GM19043 (cell line): ENCODE measurements around the gene PLXNA2.

Source experiments
- ATAC-seq: cut with Tn5 transposase; IDR thresholded peaks from one replicate; pipeline ENCODE4 v1.9.1; 2021; ENCODE audit warnings: low read depth; ENCODE audit not compliant: unreplicated experiment

Gene PLXNA2

GRCh38 chr1:208243967-208244916 is at the start of gene PLXNA2:
PLXNA2 (minus strand) TSS chr1:208244384; CDS start chr1:208217922, 26,462 bp downstream.
- ATAC-seq: peak; percentile 38

- no peak for ATAC-seq
Measured at GRCh38 chr1:208292908-208293307, 48.7 kb upstream of the PLXNA2 start.

GRCh38 chr1:208291923-208292711 is 47.9 kb upstream of the PLXNA2 start:
- ATAC-seq: no peak

GRCh38 chr1:208291129-208291528 is 46.9 kb upstream of the PLXNA2 start:
- ATAC-seq: no peak

- no peak for ATAC-seq
Measured at GRCh38 chr1:208289716-208290115, 45.5 kb upstream of the PLXNA2 start.

- ATAC-seq: no peak
Measured at GRCh38 chr1:208288495-208288894, 44.3 kb upstream of the PLXNA2 start.

GRCh38 chr1:208280681-208281450 is 36.7 kb upstream of the PLXNA2 start:
- no peak for ATAC-seq

- no peak for ATAC-seq
Measured at GRCh38 chr1:208279826-208280588, 35.8 kb upstream of the PLXNA2 start.

GRCh38 chr1:208278638-208279037 is 34.5 kb upstream of the PLXNA2 start:
- ATAC-seq: no peak

GRCh38 chr1:208276757-208277435 is 32.7 kb upstream of the PLXNA2 start:
- no peak for ATAC-seq

- no peak for ATAC-seq
Measured at GRCh38 chr1:208275083-208275482, 30.9 kb upstream of the PLXNA2 start.

GRCh38 chr1:208273386-208274017 is 29.3 kb upstream of the PLXNA2 start:
- ATAC-seq: no peak

- no peak for ATAC-seq
Measured at GRCh38 chr1:208272713-208273112, 28.5 kb upstream of the PLXNA2 start.

- no peak for ATAC-seq
Measured at GRCh38 chr1:208272311-208272710, 28.1 kb upstream of the PLXNA2 start.

- no peak for ATAC-seq
Measured at GRCh38 chr1:208271236-208271635, 27.1 kb upstream of the PLXNA2 start.

- no peak for ATAC-seq
Measured at GRCh38 chr1:208270651-208271141, 26.5 kb upstream of the PLXNA2 start.

GRCh38 chr1:208269338-208269666 is 25.1 kb upstream of the PLXNA2 start:
- no peak for ATAC-seq

GRCh38 chr1:208268541-208269337 is 24.6 kb upstream of the PLXNA2 start:
- ATAC-seq: no peak
